CD4-positive, alpha-beta T cell treated with Interferon gamma for 1 hour (primary cell): ENCODE measurements around the gene WBP11.
A peak's percentile ranks its signal among the peaks of the same experiment; 100 is the strongest.

Experiments used
- DNase-seq: peaks from one replicate; pipeline ENCODE4 v3.0.0-alpha.2; 2020

The WBP11 gene

DNA sequence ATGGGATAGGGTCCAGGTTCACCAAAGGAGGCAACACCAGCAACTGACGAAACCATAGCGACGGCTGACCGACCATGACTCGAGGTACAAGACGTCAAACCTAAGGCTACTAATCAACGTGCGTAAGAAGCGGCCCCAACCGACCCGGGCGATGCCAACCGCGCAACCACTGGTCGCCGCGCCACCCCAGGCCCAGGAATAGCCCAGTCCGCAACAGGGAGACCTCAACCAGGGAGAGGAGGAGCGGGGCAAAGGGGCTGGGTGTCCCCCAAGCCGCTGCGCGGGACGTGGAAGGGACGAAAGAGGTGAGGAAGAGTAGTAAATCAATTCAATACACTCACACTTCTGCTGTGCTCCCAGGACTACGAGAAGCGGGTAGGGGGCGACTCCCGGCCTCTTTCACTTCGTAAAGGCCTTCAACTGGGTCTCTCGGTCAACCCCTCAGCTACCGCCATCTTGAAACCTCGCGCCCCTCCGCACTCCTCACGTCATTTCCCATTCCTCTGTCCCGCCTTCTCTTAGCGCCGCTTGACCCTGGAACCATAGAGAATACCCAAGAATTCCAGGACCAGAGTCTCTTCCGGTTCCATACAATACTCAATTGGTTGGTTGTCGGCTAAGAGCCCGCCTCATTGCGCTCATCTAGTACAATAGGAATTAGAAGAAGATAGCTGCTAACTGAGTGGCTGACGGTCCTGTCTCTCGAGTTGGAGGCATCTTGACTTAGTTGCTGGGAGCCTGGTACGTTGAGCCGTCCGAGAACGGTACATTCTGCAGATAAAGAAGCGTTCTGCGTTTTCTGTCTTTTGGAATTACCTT is at the start of gene WBP11, which contains the start of gene C12orf60:
TSS of gene WBP11 (minus strand) at position 468 of the 819 bp plus-strand sequence. CDS start 2,095 bp downstream, outside the sequence.
TSS of gene C12orf60 (plus strand) at position 660 of the 819 bp plus-strand sequence. CDS start 19,266 bp downstream, outside the sequence.
- DNase-seq, result peak; percentile 93

DNA sequence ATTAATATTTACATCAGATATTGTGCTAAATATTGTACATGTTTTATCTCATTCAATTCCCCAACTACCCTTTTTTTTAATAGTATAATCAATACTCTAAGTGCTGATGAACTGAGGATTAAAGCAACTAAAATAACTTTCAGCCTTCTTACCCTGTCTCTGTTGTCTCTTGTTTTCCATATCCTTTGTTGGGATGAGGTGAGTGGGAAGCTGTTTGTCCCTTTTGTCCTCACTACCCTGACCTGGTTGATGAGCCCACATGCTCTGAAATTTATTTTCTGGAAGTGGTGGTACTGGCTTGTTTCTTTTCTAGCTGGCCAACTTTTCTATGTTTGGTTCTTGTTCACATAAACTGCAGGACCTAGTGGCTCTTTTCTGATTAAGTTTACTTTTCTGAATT is 49.6 kb upstream of the WBP11 start:
- DNase-seq, result no peak

DNA sequence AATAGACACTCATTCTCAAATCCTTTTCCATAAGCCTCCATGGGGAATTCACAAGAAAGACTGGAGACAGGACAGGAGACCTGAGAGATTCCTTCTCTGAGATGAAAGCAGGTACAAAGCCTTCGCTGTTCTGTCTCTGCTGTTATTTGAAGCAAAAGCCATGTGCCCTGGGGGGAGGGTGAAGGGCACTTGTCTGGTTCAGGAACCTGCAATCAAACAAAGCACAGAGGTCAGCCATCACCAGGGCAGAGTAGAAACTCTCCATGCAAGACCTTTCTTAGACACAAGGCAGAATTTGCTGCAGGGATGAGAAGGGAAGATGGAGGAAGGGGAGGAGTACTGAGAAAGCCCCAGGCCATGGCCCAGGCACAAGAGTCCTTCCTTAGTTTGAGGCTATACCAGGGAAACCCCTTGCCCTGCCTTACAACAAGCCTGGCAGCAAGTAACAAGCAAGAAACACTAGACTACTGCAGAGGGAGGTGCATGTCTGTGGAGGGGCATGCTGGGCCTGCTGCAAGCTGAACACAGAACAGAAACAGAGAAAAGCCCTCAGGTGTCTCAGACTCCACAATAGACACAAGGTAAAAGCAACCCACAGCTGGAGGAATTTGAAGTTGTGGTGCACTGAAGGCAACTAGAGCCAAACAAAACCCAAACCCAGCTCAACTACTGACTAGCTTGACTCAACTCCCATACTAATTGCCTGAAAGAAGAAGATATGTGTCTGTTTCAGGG is 47.8 kb upstream of the WBP11 start:
- no peak for DNase-seq

DNA sequence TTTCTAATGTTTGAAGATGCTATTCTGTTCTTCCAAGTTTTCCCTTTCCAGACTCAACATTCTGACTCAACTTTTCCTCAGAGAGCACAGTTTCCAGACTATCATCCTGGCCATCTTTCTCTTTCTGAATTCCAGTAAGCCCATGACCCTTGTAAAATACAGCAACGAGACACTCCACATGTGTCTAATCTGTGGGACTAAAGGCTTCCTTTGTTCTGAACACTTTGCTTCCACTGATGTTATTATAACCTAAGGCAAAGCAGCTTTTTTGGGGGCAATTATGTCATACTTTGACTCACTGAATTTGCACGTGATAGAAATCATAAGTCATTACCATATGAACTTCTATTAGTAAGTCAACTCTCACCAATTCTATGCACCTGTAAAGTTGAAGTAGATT is 46.4 kb upstream of the WBP11 start:
- no peak for DNase-seq

DNA sequence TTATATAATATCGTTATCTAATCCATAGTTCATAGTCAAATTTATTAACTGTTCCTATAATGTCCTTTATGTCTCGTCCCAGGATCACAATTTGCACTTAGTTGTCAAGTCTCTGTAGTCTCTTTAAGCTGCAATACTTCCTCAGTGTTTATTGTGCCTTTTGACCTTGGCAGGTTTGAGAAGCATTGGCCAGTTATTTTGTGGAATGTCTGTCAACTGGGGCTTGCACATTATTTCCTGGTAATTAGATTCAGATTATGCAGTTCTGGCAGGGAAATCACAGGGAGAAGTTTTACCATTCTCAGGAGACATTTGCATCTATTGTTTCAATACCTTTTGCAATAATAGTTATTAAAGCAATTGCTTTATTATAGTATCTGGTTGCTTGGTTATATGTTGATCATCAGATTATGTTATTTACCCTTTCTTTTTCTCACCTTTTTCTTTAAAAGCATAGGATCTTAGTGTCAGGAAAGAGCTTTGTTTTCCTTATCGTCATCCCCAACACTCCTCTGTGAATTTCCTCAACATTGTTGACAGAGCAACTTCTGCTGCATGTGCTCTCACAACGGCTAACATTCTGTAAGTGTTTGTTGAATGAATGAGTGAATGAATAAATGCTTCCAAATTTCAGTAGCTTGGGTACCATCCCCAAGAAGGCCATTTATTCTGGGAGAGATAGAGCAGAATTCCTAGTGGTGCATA is 43.8 kb upstream of the WBP11 start:
- DNase-seq, result no peak

DNA sequence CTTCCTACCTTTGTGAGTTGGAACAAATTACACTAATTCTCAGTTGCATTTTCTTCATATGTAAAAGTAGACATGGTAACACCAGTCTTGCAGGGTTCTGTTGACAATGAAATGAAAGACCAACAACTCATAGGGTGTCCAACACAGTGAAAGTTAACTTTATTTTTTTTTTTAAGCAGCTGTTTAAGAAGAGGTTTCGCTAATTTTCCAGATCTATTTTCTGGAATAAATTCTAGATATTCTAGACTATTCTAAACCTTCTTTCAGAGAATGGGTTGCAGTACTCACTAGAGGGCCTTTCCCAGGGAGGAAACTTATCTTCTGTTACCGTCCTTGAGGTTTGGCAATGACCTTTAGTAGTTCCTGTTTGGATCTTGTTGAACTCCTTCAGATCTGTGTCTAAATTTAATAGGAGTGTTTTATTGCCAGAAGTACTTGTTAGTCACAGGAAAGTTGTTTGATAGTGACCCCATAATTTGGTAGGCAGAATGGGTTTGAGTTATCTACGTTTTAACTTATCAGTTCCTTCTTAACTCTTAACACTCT is 42.8 kb upstream of the WBP11 start:
- no peak for DNase-seq

- peak; percentile 22 for DNase-seq
Observed at GRCh38 chr12:14845350-14845750, 42.1 kb upstream of the WBP11 start.

- DNase-seq, result no peak
Observed at GRCh38 chr12:14844401-14844800, 41.1 kb upstream of the WBP11 start.

- DNase-seq, result no peak
Observed at GRCh38 chr12:14843425-14843887, 40.2 kb upstream of the WBP11 start, which contains the start of gene ART4. Gene ART4, minus strand, starts transcription at chr12:14843526. Its CDS starts 413 bp downstream, at chr12:14843113.

GRCh38 chr12:14842315-14842714 is 39.0 kb upstream of the WBP11 start:
- no peak for DNase-seq

DNA sequence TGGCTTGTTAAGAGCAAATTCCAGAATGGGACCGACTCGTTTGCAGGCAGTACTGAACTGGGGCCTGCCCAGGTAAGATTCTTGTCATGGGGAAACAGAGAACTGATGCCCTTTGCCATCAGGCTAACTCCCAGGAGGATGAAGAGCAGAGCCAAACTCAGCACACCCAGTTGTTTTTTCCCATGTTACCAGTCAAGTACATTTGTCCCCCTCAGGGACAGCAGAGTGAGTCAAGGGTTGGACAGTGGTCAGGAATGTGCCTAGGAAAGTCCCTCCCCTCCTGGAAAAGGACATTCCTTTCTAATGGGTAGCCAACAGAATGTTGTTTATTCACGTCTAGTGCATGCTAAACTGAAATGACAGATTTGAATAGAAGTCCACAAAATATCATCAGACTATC is 38.5 kb upstream of the WBP11 start:
- no peak for DNase-seq

- no peak for DNase-seq
Observed at GRCh38 chr12:14840616-14841015, 37.3 kb upstream of the WBP11 start.

GRCh38 chr12:14839262-14839661 is 36.0 kb upstream of the WBP11 start:
- DNase-seq, result no peak

DNA sequence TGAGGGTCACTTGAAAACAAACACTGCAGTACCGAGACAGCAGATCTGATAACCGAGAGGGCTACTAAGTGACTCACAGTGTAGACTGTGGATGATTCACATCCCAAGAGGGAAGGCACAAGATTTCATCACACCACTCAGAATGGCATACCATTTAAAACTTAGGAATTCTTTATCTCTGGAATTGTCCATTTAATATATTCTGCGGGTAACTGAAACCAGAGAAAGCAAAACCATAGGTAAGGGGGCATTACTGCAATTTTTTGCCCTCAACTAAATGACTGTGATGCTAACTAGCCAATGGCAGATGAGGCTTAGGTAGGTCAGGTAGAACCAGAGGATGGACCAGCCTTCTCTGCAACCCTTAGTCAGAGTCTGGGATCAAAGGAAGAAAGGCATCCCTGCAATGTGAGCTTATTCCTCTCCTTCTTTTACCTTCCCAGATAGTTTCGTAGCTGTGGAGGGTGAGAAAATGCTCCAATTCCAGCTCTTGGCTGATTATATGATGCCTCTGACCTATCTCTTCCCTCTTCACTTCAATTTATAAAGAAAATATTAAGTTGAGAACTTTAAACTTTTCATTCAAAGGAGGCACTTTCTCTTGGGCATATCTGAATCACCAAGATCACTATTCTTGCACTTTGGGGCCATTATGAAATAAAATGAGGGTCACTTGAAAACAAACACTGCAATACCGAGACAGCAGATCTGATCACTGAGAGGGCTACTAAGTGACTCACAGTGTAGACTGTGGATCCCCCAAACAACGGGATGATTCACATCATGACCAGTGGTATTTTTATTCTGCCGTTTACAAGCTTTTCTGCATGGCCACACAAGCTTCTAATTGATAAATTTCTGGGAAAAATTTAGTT is 33.3 kb upstream of the WBP11 start:
- no peak for DNase-seq

- no peak for DNase-seq
Observed at GRCh38 chr12:14834509-14834908, 31.2 kb upstream of the WBP11 start.

GRCh38 chr12:14833952-14834351 is 30.7 kb upstream of the WBP11 start:
- no peak for DNase-seq

- no peak for DNase-seq
Observed at GRCh38 chr12:14833336-14833735, 30.1 kb upstream of the WBP11 start.

DNA sequence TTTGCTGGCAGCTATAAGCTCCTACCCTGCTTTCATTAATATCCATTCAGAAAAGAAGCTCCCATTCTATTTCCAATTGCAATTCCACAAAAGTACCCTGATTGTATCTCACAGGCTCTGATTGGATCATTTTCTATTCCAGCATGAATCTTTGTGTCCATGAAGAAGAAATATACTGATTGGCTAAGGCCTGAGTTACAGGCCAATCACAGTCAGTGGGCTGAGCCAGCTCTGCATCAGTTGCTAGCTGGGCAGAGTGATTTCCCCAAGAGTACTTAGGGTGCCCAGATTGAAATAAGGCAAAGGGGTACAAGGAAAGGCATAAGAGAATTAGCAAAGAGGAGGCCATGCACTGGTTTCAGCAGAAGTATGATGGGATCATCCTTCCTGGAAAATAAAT is 25.6 kb upstream of the WBP11 start:
- DNase-seq, result no peak

DNA sequence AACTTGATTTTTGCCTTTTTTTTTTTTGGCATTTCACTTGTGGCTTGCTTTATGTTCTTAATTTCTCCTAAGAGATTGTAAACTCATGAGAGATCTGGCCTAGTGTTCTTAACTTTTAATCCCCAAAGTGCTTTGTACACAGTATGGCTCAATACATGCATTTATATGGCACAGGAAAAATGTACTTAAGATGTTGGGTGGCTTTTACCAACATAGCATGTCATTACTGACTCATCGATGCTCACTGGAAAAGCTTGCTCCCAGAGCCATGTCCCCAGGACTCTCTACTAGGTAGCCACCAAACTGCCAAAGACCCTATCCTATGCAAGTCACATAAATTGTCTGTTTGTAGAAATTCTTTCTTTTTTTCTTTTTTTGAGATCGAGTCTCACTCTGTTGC is 23.8 kb upstream of the WBP11 start:
- DNase-seq, result no peak

DNA sequence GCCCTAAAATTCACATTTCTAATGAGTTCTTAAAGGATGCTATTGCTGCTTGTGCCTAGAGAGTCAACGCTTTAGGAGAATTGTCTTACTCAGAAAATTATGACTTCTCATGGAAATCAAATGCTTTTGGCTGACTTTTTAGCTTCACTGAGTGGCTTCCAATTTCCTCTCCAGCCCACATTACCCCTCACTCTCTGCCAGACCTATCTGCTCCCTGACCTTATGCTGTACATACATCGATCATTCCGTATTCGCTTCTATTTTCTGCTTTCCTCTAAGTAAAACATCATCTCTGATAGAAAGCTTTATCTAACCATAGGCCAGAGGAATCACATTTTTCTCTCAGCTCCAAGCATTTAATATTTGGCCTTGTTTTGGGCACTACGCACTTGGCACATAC is 23.2 kb upstream of the WBP11 start:
- no peak for DNase-seq

DNA sequence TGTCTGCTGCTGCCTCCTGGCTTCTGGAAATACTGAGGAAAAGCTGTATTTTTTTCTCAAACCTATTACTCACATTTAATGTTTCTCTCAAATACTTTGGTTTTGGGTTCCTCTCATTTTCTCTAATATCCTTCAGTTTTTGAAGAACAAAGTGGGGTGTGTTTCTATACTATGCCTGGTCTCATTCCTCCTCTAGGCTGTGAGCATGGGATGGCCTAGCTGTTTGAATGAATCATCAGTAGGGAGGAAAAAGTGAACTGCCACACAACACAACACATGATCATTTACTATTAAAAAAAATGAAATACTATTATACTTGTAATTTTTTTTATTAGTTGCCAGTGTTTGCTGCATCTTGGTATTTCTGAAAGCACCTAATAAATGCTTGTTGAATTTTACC is 22.0 kb upstream of the WBP11 start:
- DNase-seq, result no peak
